NCI-H2196 treated with DMSO at 0.1 percent for 48 hours (cell line): ENCODE measurements around the gene CIRBP.
A peak's percentile ranks its signal among the peaks of the same experiment; 100 is the strongest.

Experiments used
- DNase-seq: peaks from one replicate; lab custom pipeline; 2025; ENCODE audit not compliant: unreplicated experiment; lab: John Stamatoyannopoulos, UW

CIRBP gene

DNA sequence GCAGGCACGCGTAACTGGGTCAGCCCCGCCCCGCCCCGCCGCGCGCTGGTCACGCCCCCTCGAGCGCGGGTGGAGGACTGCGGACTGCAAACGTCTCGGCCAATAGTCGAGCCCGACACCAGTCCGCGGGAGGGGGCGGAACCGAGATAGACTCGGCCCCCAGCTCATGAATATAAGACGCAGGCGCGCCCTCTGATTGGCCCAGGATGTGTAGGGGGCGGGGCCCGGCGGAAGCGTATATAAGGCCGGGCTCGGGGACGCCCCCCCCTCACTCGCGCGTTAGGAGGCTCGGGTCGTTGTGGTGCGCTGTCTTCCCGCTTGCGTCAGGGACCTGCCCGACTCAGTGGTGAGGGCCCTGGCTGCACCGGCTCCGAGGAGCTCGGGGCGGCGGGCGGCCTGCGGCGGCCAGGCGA, at the start of gene CIRBP:
CIRBP (plus strand) TSS at position 268 of the 413 bp plus-strand sequence. CDS start 1,602 bp downstream, outside the sequence.
- peak; percentile 97 for DNase-seq

DNA sequence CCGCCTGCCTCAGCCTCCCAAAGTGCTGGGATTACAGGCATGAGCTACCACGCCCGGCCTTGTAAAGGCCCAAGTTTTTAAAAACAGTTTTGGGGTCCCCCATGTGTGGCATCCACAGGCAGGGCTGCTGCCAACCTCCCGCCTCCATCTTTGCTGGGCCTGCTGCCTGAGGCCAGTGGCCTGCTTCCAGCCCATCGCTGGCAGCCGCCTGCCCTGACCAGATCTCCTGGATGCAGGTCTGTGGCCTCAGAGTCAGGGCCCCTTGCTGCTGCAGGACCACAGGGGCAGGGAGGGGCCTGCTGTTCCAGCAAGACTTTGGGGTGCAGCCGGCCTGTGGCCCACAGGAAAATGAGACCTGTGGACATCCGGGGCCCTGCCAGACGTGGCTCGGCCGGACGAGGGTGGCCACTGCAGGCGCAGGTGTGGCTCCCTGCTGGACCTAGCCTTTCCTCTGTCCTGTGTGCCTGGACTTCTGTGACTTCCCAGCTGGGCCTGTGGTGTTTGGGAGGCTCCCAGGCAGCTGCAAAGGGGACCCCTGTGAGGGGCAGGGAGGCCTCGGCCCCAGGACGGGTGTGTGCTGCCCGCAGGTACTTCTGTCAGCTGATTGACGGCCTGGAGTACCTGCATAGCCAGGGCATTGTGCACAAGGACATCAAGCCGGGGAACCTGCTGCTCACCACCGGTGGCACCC, 49.2 kb upstream of the CIRBP start:
- DNase-seq = no peak

DNA sequence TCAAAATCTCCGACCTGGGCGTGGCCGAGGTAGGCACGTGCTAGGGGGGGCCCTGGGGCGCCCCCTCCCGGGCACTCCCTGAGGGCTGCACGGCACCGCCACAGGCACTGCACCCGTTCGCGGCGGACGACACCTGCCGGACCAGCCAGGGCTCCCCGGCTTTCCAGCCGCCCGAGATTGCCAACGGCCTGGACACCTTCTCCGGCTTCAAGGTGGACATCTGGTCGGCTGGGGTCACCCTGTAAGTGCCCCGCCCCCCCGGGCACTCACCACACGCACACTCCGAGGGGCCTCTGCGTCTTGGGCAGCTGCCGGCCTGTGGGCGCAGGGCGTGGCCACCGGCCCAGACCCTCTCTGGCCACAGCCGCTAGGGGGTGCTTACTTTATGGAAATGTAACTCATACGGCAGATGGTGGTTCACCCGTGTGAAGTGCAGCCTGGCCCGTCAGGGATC, 48.6 kb upstream of the CIRBP start:
- DNase-seq = no peak

GRCh38 chr19:1220976-1221903, 47.9 kb upstream of the CIRBP start:
- no peak for DNase-seq

- no peak for DNase-seq
Observed at GRCh38 chr19:1221904-1222255, 47.3 kb upstream of the CIRBP start.

DNA sequence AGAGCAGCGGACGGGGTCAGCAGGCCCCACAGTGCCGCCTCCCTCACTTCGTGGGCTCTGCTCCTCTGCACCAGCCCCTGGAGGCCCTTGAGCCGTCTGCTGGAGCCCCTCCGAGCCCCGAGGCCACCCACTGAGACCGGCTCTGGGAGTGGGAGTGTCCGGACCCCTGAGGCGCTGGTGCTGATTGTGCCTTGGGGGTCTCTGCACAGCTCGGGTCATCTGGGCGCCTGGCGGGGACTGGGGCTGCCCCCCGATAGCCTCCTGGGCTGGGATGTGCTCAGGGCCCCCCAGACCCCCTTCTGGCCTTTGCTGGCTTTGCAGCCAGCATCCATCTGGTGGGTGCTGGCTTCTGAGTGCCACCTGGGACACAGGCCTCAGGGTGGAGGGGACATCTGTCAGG, 46.7 kb upstream of the CIRBP start:
- no peak for DNase-seq

DNA sequence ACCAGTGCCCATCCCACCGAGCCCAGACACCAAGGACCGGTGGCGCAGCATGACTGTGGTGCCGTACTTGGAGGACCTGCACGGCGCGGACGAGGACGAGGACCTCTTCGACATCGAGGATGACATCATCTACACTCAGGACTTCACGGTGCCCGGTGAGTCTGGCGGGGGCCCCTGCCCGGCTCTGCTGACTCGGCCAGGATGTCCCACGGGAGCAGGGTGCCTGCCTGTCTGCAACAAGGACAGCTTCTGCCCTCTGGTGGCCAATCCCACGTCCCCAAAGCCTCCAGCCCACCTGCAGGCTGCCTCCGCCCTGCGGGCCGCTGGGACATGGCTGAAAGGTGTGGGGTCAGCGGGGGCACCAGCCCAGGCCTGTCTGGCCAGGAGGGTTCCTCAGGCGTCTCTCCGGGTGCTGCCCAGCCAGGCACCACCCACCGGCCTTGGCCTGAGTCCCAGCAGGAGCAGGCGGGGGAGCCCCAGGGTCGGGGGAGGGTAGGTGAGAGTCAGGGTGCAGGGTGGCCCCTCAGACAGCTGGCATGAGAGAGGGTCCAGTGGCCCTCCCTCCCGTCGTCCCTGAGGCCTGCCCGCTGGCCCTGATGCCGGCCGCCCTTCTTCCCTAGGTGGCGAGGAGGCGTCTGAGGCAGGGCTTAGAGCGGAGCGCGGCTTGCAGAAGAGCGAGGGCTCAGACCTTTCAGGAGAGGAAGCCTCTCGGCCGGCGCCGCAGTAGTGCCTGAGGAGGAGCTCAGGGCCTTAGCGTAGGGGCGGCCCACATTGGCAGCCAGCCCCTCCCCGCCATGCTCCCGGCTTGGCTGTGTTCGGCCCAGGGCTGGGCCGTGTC, 45.9 kb upstream of the CIRBP start:
- no peak for DNase-seq

GRCh38 chr19:1224047-1224825, 44.9 kb upstream of the CIRBP start:
- no peak for DNase-seq

- no peak for DNase-seq
Observed at GRCh38 chr19:1224847-1225246, 44.3 kb upstream of the CIRBP start.

GRCh38 chr19:1225440-1226226, 43.5 kb upstream of the CIRBP start:
- DNase-seq = no peak

GRCh38 chr19:1226227-1226518, 43.0 kb upstream of the CIRBP start:
- DNase-seq = no peak

DNA sequence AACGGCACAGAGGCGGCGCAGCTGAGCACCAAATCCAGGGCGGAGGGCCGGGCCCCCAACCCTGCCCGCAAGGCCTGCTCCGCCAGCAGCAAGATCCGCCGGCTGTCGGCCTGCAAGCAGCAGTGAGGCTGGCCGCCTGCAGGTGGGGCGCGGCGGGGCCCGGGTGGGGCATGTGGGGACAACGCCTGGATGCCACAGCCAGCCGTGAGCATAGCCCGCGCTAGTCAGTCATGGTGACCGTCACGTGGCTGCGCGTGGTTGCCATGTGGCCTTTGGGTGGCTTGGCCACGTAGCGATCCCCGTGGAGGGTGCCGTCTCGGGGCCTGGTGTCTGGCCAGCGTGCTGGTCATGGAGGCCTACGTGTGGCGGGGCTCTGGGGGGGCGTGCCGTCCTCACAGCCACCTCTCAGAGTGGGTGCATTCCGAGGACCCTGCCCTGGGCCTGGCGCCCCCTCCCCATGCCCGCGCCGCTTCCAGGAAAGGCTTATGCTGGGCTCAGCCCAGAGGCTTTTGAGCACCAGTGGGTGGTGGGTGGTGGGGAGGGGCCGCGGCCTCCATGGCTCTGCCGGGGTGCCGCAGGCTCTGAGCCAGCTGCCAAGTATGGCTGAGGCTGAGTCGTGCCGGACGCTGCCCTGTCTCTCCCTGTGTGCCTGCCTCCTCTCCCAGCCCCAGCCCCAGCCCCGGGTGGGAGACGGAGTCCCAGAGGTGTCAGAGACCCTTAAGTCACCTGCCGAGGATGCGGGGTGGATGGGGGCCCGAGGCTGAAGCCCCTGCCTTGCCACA, 42.4 kb upstream of the CIRBP start:
- no peak for DNase-seq

GRCh38 chr19:1227304-1228054, 41.7 kb upstream of the CIRBP start:
- DNase-seq = no peak

GRCh38 chr19:1228161-1228957, 40.8 kb upstream of the CIRBP start:
- no peak for DNase-seq

GRCh38 chr19:1229056-1229923, 39.8 kb upstream of the CIRBP start:
- DNase-seq = no peak

DNA sequence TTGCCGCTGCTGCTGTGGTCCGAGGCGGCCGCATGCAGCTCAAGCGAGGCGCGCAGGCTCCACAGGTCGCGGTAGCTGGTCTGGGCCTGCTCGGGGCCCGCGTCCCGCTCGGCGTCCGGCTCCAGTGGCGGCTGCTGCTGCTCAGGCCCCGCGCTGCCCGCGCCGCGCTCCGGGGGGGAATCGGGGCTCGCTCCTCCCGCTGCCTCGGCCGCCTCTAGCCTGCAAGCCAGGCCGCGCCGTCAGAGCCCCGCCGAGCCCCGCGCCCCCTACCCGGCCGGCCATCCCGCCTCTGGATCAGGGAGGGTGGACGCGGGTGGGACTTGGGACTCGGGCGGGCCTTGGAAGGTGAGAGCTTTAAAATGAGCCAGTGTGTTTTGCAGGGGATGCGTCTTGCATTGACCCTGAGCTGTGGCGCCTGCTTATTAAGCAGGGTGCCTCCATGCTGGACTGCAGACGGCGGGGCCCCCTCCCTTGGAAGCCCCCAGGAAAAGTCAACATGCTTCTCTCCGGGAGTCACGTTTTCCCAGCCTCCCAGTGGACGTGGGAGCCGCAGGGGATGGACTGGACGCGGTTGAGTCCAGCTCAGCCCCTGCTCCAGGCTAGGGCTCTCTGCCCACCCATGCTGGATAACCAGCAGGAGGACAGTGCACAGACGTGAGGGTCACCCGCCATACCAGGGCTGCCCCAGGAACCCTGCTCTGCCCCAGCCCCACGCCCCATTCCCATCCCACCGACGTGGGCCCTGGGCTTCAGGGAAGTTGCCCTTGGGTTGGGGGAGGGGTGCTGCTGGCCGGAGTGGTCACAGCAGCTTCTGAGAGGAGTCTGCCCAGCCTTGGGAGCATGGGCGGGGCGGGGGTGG, 39.0 kb upstream of the CIRBP start:
- no peak for DNase-seq
